GM20431 (cell line): ENCODE measurements around the gene TMEM72.

Source experiments
- in situ Hi-C: fragments of 300-500 bp; cut with MseI, MboI; formaldehyde crosslinking; loops from one replicate; pipeline ENCODE4 v1.15.0; 2020; ENCODE audit warnings: low sequenced_read_pairs; ENCODE audit not compliant: unreplicated experiment

The TMEM72 gene

DNA sequence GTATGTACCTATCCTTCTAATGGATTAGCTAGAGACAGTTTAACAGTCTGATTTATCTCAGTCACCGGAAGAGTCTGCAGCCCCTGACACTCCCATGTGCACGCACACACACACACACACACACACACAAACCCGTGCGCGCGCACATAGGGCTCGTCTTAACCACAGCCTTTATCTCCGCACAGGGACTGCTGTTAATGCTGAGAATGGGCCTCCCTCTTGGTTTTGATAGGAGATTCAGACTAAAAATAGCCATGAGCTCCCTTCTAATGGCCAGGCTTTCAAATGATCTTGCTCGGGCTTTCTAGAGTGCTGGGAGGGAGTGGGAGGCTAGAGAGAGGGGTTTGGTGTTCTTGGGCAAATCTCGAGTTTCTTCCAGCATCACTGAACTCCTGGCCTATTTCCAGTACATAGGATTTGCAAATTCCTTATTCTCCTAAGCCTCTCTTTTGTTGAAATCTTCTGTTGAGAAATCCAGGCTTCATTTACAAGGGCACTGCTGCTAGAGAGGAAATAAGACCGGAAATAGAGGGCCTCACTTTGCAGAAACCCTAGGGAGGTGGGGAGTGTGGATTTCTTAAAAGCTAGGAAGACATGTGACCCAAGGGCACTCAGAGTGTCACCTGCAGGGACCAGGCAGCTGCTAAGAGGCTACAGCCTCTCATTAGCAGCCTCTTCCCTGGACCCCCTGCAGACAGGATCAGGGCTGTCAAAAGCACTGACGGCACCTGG lies 2.4 kb downstream of the TMEM72 start:
- in situ Hi-C loops: no loop called here

DNA sequence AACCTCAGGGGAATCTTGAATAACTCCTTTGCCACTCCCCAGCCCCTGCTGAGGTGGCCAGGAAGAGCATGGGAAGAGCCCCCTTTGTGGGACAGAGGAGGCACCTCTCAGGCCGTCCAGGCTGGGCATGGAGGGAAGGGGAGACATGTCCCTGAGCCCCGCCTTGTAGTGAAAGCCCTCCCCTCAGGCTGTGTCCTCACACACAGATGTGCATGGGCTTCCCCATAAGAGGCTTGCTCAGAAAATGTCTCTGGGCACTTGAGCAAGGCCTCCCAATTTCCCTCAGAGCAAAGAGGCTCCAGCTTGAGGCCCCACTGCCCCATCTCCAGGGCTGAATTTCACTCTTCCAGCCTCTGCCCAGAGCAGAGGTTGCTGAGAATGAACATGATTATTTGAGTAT lies 3.8 kb downstream of the TMEM72 start:
- in situ Hi-C loops: no loop called here

DNA sequence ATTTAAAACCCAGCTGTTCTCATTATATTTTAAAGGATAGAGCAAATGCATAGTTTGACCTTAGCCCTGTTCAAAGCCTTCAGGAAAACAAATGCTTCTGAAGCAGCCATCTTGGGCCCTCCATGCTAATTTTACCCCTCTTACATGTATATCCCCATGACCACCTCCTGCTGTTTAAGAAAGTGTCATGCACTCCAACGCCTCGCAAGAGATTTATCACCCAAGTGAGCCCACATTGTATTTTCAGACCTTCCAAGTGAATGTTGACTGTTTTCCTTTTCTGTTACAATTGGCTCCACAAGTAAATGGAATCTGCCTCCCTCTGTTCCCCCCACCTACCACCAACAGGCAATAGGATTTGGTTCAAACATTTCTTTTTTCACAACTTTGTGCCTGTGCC lies 5.3 kb downstream of the TMEM72 start:
- in situ Hi-C loops: no loop called here

DNA sequence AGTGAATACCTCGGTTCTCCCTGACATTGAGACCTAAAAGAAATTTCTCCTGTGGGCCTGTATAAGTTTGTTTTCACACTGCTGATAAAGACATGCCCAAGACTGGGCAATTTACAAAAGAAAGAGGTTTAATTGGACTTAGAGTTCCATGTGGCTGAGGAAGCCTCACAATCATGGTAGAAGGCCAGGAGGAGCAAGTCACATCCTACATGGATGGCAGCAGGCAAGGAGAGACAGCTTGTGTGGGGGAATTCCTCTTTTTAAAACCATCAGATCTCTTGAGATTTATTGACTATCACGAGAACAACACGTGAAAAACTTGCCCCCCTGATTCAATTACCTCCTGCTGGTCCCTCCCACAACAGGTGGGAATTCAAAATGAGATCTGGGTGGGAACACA lies 6.7 kb downstream of the TMEM72 start:
- in situ Hi-C loops: no loop called here

GRCh38 chr10:44920252-44920651 lies 9.1 kb downstream of the TMEM72 start:
- in situ Hi-C loops: loop anchor here (10.0 kb wide), 1 partner anchor 55 kb away; the partner anchor contains the start of gene DEPP1

- in situ Hi-C loops: loop anchor here (10.0 kb wide), 1 partner anchor 54 kb away; the partner anchor contains the start of gene DEPP1
These were observed 9.9 kb downstream of the TMEM72 start for GRCh38 chr10:44921061-44921460.

DNA sequence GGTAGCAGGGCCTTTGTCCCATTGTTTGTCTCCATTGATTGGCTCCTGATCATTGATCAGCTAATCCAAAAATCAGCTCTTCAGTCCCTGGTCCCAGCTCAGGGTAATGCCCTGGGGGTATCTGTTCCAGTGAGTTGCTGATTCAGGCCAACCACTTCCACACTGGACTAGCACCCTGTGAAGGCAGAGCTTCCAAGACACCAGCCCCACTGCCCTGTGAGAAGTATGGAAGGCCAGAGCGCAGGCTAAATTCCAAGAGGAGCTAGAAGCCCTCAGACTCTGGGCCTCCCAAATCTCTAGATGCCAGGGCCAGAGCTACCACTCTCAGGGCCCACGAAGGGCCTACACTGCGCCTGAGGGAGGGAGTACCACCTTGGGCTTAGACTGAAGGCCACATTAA lies 10.4 kb downstream of the TMEM72 start:
- in situ Hi-C loops: loop anchor here (10.0 kb wide), 1 partner anchor 53 kb away; the partner anchor contains the start of gene DEPP1

DNA sequence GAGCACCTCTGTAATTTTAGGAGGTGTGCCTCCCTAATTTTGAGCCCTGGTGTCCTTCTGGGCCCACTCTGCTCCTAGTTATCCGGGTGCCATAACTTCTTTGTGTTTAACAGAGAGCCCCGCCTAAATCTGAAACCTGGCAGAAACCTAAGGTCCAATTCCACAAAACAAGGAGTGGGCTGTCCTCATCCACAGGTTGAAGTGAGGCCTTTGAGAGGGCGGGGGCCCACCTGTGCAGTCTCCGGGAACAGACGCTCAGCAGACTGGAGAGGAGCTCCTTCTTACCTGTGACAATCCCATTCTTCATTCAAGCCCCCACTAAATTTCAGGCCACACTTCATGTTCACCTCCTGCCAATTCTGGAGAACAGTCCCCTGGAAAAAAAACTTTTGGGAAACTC lies 10.9 kb downstream of the TMEM72 start:
- in situ Hi-C loops: loop anchor here (10.0 kb wide), 1 partner anchor 53 kb away; the partner anchor contains the start of gene DEPP1

DNA sequence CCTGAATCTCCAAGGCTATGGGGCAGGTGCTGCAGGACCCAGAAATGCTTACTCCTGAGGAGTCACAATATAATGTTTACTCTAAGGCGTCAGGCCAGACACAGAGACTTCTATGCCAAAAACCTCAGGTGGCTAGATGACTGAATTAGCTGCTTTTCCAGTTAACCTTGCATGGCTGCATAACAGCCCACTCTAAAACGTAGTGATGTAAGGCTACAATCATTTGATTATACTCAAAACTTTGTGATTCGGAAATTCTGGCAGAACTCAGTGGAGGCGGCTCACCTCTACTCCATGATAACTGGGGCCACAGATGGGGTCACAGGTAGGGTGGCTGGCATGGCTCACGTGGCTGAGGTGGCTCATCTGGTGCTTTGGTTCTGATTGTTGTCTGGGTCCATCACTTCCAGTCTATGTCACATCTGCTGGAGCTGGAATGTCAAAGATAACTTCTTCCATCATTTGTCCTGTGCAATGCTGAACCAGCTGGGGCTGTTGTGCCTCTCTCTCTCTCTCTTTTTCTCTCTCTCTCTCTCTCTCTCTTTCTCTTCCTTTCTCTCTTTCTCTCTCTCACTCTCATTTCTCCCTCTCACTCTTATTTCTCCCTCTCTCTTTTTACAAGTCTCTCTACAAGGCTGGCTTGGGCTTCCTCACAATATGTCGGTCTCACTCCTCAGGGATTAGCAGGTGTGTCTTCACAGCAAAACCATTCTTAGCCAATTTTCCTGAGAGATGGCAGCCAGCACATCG lies 11.8 kb downstream of the TMEM72 start:
- in situ Hi-C loops: loop anchor here (10.0 kb wide), 1 partner anchor 52 kb away; the partner anchor contains the start of gene DEPP1

DNA sequence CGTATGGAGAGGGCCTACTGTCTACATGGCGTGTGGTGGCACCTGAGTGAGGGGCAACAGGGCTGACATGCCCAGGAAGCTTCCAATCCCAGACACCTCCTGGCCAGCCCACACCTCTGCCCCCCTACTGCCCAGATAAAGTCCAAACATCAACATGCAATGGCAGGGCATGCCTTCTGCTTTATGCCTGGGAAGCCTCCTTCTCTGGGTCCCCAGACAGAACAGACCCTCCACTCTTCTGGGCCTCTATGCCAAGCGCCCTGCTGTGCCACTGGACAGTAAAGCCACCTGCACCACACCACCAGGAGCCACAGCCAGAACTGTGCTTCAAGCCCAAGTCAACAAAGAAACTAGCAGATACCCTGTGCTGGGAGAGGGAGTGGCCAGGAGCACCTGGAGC lies 12.5 kb downstream of the TMEM72 start:
- in situ Hi-C loops: loop anchor here (10.0 kb wide), 1 partner anchor 51 kb away; the partner anchor contains the start of gene DEPP1

- in situ Hi-C loops: loop anchor here (10.0 kb wide), 1 partner anchor 50 kb away; the partner anchor contains the start of gene DEPP1
These were observed 13.3 kb downstream of the TMEM72 start for GRCh38 chr10:44924261-44925040.

- in situ Hi-C loops: loop anchor here (10.0 kb wide), 1 partner anchor 50 kb away; the partner anchor contains the start of gene DEPP1
These were observed 14.1 kb downstream of the TMEM72 start for GRCh38 chr10:44925224-44925623.

DNA sequence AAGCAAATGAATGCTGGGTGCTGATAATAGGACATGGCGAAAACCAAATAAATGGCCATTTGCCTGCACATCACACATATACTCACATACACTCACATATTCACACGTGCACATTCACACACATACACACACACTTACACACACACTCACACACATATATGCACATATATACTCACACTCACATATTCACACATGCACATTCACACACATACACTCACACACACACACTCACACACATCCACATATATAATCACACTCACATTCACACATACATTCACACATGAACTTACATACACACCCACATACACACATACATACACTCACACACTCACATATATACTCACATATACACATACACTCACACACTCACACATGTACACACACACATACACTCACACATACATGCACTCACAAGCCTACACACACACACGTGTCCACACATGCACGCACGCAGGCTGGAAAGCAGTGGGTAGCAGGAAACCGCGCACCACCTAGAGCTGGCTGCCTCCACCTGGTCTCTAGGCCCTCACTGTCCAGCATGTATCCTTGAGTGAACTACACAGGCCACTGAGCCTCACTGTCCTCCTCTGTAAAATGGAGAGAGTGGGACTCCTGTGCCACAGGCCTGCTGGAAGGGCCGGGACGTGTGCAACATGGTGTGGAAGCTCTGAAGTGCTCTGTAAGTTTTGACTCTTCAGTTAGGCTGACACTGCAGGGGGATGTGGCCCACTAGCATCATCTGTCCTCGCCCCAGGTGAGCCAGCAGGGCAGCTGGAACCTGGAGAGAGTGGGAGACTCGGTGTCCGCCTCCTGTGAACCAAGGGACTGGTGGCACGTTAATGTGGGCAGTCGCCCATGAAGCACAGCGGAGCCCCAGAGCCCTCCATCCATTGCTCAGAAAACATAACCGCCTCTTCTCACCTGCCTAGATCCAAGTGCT lies 14.9 kb downstream of the TMEM72 start:
- in situ Hi-C loops: loop anchor here (10.0 kb wide), 1 partner anchor 49 kb away; the partner anchor contains the start of gene DEPP1

GRCh38 chr10:44926751-44927351 lies 15.7 kb downstream of the TMEM72 start:
- in situ Hi-C loops: loop anchor here (10.0 kb wide), 1 partner anchor 48 kb away; the partner anchor contains the start of gene DEPP1

- in situ Hi-C loops: loop anchor here (10.0 kb wide), 1 partner anchor 47 kb away; the partner anchor contains the start of gene DEPP1
These were observed 16.2 kb downstream of the TMEM72 start for GRCh38 chr10:44927352-44927751.

GRCh38 chr10:44928462-44928861 lies 17.3 kb downstream of the TMEM72 start:
- in situ Hi-C loops: loop anchor here (10.0 kb wide), 1 partner anchor 46 kb away; the partner anchor contains the start of gene DEPP1

GRCh38 chr10:44929356-44930255 lies 18.5 kb downstream of the TMEM72 start:
- in situ Hi-C loops: loop anchor here (10.0 kb wide), 1 partner anchor 45 kb away; the partner anchor contains the start of gene DEPP1
